Osteoblast (primary cell): ENCODE measurements around the gene BFSP2. TPM values are rescaled to one million over a fixed set of nuclear protein-coding genes. Genes with fewer than 3 reads are reported as not detected.
A peak's percentile ranks its signal among the peaks of the same experiment; 100 is the strongest.

Experiments used
- DNase-seq: peaks from one replicate; pipeline ENCODE4 v3.0.0; 2011; ENCODE audit warnings: low spot score, mixed read lengths; ENCODE audit not compliant: insufficient read length; ENCODE audit errors: missing footprints
- H2AFZ ChIP-seq: 2 replicates; pipeline ENCODE4 v1.6.0; 2011; ENCODE audit warnings: mild to moderate bottlenecking, low read length
- H3K27ac ChIP-seq: 2 replicates; pipeline ENCODE4 v1.5.1; 2011; ENCODE audit warnings: mild to moderate bottlenecking, low read depth, low read length, moderate library complexity
- H3K27me3 ChIP-seq: 2 replicates; pipeline ENCODE4 v1.6.0; 2012; ENCODE audit warnings: mild to moderate bottlenecking, control low read depth, inconsistent platforms, low read length, moderate library complexity; ENCODE audit not compliant: insufficient read depth
- H3K36me3 ChIP-seq: 2 replicates; pipeline ENCODE4 v1.5.1; 2011; ENCODE audit warnings: mild to moderate bottlenecking, low read length, control low read depth, moderate library complexity; ENCODE audit not compliant: insufficient read depth
- H3K4me1 ChIP-seq: 2 replicates; pipeline ENCODE4 v1.5.1; 2011; ENCODE audit warnings: mild to moderate bottlenecking, low read length, control low read depth, moderate library complexity; ENCODE audit not compliant: insufficient read depth
- H3K4me2 ChIP-seq: 2 replicates; pipeline ENCODE4 v1.6.0; 2011; ENCODE audit warnings: mild to moderate bottlenecking, low read length; ENCODE audit not compliant: insufficient read depth
- H3K4me3 ChIP-seq: fragments of 200-600 bp; sonication (generic); 3 replicates; pipeline ENCODE4 v1.5.1; 2012; ENCODE audit warnings: mild to moderate bottlenecking, low read length, inconsistent platforms; ENCODE audit not compliant: insufficient read depth
- H3K79me2 ChIP-seq: 2 replicates; pipeline ENCODE4 v1.6.0; 2012; ENCODE audit warnings: mild to moderate bottlenecking, low read length, control low read depth, inconsistent platforms; ENCODE audit not compliant: insufficient read depth
- H3K9me3 ChIP-seq: 2 replicates; pipeline ENCODE4 v1.5.1; 2011; ENCODE audit warnings: low read depth, low read length, control low read depth
- H4K20me1 ChIP-seq: 2 replicates; pipeline ENCODE4 v1.6.0; 2012; ENCODE audit warnings: mild to moderate bottlenecking, low read length, control low read depth; ENCODE audit not compliant: insufficient read depth
- CTCF ChIP-seq: IDR thresholded peaks from 2 replicates; pipeline ENCODE4 v1.5.1; 2011; ENCODE audit warnings: mild to moderate bottlenecking, low read depth, low read length, moderate library complexity; ENCODE audit errors: extremely low read depth
- total RNA-seq: library from RNA; depleted of rRNA; stranded (reverse); fragments of >200 nt; gene quantifications from 2 replicates; pipeline ENCODE4 v1.2.3, GENCODE V29; 2012

The BFSP2 gene
- total RNA-seq, 1 donor: not detected

GRCh38 chr3:133393204-133393603, 6.7 kb upstream of the BFSP2 start:
- no peaks in the 10 kb centered on the region for H3K27me3 ChIP-seq
- no peaks in the 10 kb centered on the region for H4K20me1 ChIP-seq
- no peaks in the 10 kb centered on the region for H3K36me3 ChIP-seq
- no peak overlapping the region for H3K4me2 ChIP-seq
- H3K4me3 ChIP-seq: no peak overlapping the region
- no peak for DNase-seq
- H3K79me2 ChIP-seq: no peaks in the 10 kb centered on the region
- H2AFZ ChIP-seq: no peak overlapping the region
- H3K9me3 ChIP-seq: no peaks in the 10 kb centered on the region
- H3K27ac ChIP-seq: no peak overlapping the region
- no peak for TF ChIP-seq CTCF
- H3K4me1 ChIP-seq: peaks cover 21% of the 10 kb centered on the region

GRCh38 chr3:133393691-133394474, 6.0 kb upstream of the BFSP2 start:
- no peak for TF ChIP-seq CTCF
- no peaks in the 10 kb centered on the region for H3K36me3 ChIP-seq
- H4K20me1 ChIP-seq: no peaks in the 10 kb centered on the region
- H3K27ac ChIP-seq: no peak overlapping the region
- H2AFZ ChIP-seq: no peak overlapping the region
- H3K27me3 ChIP-seq: no peaks in the 10 kb centered on the region
- H3K9me3 ChIP-seq: no peaks in the 10 kb centered on the region
- no peak overlapping the region for H3K4me2 ChIP-seq
- peaks cover 21% of the 10 kb centered on the region for H3K4me1 ChIP-seq
- no peaks in the 10 kb centered on the region for H3K79me2 ChIP-seq
- peak; percentile 93 for DNase-seq
- no peak overlapping the region for H3K4me3 ChIP-seq

- H4K20me1 ChIP-seq: no peaks in the 10 kb centered on the region
- no peak overlapping the region for H3K27ac ChIP-seq
- no peak overlapping the region for H3K4me3 ChIP-seq
- peaks cover 21% of the 10 kb centered on the region for H3K4me1 ChIP-seq
- no peak overlapping the region for H3K4me2 ChIP-seq
- H2AFZ ChIP-seq: no peak overlapping the region
- no peaks in the 10 kb centered on the region for H3K27me3 ChIP-seq
- no peaks in the 10 kb centered on the region for H3K79me2 ChIP-seq
- no peak for DNase-seq
- H3K36me3 ChIP-seq: no peaks in the 10 kb centered on the region
- TF ChIP-seq CTCF: no peak
- no peaks in the 10 kb centered on the region for H3K9me3 ChIP-seq
These were observed 5.1 kb upstream of the BFSP2 start for GRCh38 chr3:133394561-133395311.

- no peak for TF ChIP-seq CTCF
- Histone ChIP-seq H3K4me3 (no peak overlapping the region), H3K4me2 (no peak overlapping the region), H2AFZ (no peak overlapping the region), H3K36me3 (no peaks in the 10 kb centered on the region), H3K27ac (no peak overlapping the region), H3K4me1 (peaks cover 21% of the 10 kb centered on the region), H3K79me2 (no peaks in the 10 kb centered on the region), H4K20me1 (no peaks in the 10 kb centered on the region), H3K27me3 (no peaks in the 10 kb centered on the region), H3K9me3 (no peaks in the 10 kb centered on the region)
- no peak for DNase-seq
These were observed 3.0 kb upstream of the BFSP2 start for GRCh38 chr3:133396906-133397305.
